ENCODE measurements around the gene IL4R. TPM values are rescaled to one million over a fixed set of nuclear protein-coding genes. Genes with fewer than 3 reads are reported as not detected.

Gene IL4R
- total and polyA plus RNA-seq, 10 of the 15 experiments (the other 5 are each of a cell fraction or from before 2014, with no cell fraction given), result 2.6 to 70.4 (median 36.6) TPM

DNA sequence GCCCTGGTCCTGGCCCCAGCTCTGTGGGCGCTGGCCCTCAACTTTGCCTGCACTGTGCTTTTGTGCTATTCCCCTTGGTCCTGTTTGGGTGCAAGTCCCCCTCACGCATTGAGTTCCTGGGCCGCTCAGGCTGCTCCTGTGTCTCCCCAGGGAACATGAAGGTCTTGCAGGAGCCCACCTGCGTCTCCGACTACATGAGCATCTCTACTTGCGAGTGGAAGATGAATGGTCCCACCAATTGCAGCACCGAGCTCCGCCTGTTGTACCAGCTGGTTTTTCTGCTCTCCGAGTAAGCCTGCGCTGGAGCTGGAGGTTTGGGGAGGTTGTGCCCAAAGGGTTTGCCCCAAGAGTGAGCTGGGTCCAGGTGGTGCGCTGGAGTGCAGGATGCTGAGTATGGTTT lies 28.2 kb downstream of the IL4R start:
- no peak overlapping the region for H3K4me3 ChIP-seq
- H3K27me3 ChIP-seq (replicated peaks in 1 of 2; ENCODE audit: control insufficient read depth in 2 of 2, insufficient read depth in 2 of 2, low read length in 1 of 2), result no peaks in the 10 kb centered on the region
- FAIRE-seq (no peak), DNase-seq (ENCODE audit: low read depth, low spot score) (no peak), ATAC-seq (no peak)
- WGBS (ENCODE audit: insufficient coverage, insufficient replicate concordance, low lambda C conversion rate, missing lambda C conversion rate), result 98% methylated on average over 11 of the region's 11 CpGs
- ChIA-PET POLR2A (no interaction called here), CTCF (interaction anchor here (0.9 to 1.5 kb wide), 2 partner anchors 32 to 107 kb away, joined by 3 to 5 read pairs; no protein-coding TSS in a partner anchor), SMC1A (ENCODE audit: uncharacterized antibody, unreplicated experiment) (interaction anchor here (1.2 to 1.5 kb wide), 3 partner anchors 11 to 15 kb away, joined by 3 to 5 read pairs (median 4); no protein-coding TSS in a partner anchor), RAD21 (ENCODE audit: unreplicated experiment) (no interaction called here)
- H3K27ac ChIP-seq (ENCODE audit: control insufficient read depth, insufficient read depth), result no peak overlapping the region
- no peaks in the 10 kb centered on the region for H3K4me1 ChIP-seq (ENCODE audit: control insufficient read depth, insufficient read depth, low read length)
- in situ Hi-C loops (cut with MboI), result no loop called here
- peaks cover 9 to 35% of the 10 kb centered on the region in 2 experiments for H3K36me3 ChIP-seq (ENCODE audit: control insufficient read depth in 2 of 2, insufficient read depth in 2 of 2, low read length in 1 of 2)
- intact Hi-C loops (cut with micrococcal nuclease; ENCODE audit: unreplicated experiment), result no loop called here
- no peaks in the 10 kb centered on the region for H4K20me1 ChIP-seq (ENCODE audit: control insufficient read depth, insufficient read depth)
- no peak overlapping the region for H2AFZ ChIP-seq (ENCODE audit: control insufficient read depth, low read depth, low read length)
- no peaks in the 10 kb centered on the region; the same call in 1 of the 2 replicates for H3K79me2 ChIP-seq (ENCODE audit: control insufficient read depth, insufficient read depth, low read length)
- H3K9ac ChIP-seq (ENCODE audit: control insufficient read depth, insufficient read depth, low read length), result no peak overlapping the region
- no TSS peak for BruUV-seq (replicated peaks)
- no peaks in the 10 kb centered on the region for H3K9me3 ChIP-seq (replicated peaks; ENCODE audit: control insufficient read depth, insufficient read depth, low read length)
- no peak overlapping the region for H3K4me2 ChIP-seq (ENCODE audit: control insufficient read depth, insufficient read depth)
- TF ChIP-seq HDGF (IDR thresholded peaks at IDR 0.05) (no peak), USF1 (IDR thresholded peaks at IDR 0.05; ENCODE audit: borderline replicate concordance, extremely low read length, insufficient read depth, low read depth, low read length) (no peak), GATAD2B (conservative IDR thresholded peaks at IDR 0.05; ENCODE audit: low read depth) (no peak), CHD4 (IDR thresholded peaks at IDR 0.05) (no peak), CREB1 (IDR thresholded peaks at IDR 0.05; ENCODE audit: low read depth) (no peak), ZNF274 (IDR thresholded peaks at IDR 0.05; ENCODE audit: insufficient read depth, insufficient read length) (no peak), E2F4 (IDR thresholded peaks at IDR 0.05; ENCODE audit: low read depth, low read length) (no peak), CTCF (IDR thresholded peaks at IDR 0.05 in 2 of 3, conservative IDR thresholded peaks at IDR 0.05 in 1 of 3; ENCODE audit: control insufficient read depth in 2 of 3, extremely low read depth in 1 of 3, insufficient read depth in 1 of 3, low read depth in 3 of 3, low read length in 3 of 3) (no peak), BACH1 (IDR thresholded peaks at IDR 0.05; ENCODE audit: borderline replicate concordance) (no peak)
